ENCODE data around the gene CTNND1. TPM values are rescaled to one million over a fixed set of nuclear protein-coding genes. Genes with fewer than 3 reads are reported as not detected.

Gene CTNND1
- total RNA-seq, 1 donor: 83.1 TPM

DNA sequence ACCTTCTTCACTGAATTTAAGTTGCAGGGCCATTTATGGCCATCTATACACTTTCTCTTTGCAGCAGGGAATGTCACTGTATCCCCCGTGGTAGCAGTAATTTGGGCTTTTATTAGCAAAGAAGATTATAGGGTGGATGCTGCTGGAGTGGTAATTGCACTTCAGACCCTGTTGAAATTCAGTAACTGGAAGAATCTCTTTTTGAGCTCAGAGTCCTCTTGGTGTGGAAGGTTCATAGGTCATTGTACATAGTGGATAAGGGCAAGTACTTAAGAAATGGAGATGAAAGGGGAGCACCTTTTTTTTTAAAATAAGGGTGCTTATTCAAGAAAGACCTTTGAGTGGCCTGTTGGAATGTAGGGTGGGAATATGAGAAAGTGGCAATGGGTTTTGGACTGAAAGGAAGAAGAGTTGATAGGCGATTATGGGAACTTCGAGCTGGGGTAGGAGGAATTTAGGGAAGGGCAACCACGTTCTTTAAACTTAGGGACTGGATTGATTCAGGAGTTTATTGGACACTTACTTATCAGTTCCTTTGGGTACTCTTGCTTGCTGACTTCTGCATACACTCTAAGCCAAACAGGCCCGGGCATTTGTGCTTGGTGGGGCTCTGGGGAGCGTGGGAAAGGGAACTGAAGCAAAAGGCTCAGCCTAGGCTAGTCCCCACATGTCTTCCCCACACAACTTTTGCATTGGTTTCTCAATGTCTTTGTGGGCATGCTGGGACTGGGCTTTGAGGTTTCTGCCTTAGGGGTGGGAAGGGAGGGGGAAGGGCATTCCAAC lies 26.5 kb downstream of the CTNND1 start:
- TF ChIP-seq, protein P1, sequence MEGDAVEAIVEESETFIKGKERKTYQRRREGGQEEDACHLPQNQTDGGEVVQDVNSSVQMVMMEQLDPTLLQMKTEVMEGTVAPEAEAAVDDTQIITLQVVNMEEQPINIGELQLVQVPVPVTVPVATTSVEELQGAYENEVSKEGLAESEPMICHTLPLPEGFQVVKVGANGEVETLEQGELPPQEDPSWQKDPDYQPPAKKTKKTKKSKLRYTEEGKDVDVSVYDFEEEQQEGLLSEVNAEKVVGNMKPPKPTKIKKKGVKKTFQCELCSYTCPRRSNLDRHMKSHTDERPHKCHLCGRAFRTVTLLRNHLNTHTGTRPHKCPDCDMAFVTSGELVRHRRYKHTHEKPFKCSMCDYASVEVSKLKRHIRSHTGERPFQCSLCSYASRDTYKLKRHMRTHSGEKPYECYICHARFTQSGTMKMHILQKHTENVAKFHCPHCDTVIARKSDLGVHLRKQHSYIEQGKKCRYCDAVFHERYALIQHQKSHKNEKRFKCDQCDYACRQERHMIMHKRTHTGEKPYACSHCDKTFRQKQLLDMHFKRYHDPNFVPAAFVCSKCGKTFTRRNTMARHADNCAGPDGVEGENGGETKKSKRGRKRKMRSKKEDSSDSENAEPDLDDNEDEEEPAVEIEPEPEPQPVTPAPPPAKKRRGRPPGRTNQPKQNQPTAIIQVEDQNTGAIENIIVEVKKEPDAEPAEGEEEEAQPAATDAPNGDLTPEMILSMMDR (IDR thresholded peaks at IDR 0.05; ENCODE audit: insufficient read depth, low read length): no peak
- no peak overlapping the region for H3K4me3 ChIP-seq (ENCODE audit: low read depth, low read length)
- DNase-seq (ENCODE audit: low read depth): no peak

DNA sequence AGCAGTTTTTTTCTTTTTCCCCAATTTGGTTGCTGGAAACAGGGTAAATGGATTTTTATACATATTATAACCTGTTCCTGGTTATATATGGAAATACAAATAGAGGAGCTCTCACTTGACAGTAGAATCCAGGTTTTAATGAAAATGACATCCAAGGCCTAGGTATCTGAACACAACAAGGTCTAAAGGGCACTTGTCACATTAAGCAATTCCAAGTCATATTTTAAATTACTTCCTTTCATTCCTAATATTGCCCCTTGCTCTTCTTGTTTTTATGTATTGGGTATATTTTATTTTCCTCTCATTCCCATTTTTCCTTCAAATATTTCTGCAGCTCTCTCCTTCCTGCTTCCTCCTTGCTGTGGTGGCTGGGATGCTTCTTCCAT lies 27.1 kb downstream of the CTNND1 start:
- TF ChIP-seq, protein P1 (IDR thresholded peaks at IDR 0.05; ENCODE audit: insufficient read depth, low read length): no peak
- H3K4me3 ChIP-seq (ENCODE audit: low read depth, low read length): no peak overlapping the region
- no peak for DNase-seq (ENCODE audit: low read depth)

DNA sequence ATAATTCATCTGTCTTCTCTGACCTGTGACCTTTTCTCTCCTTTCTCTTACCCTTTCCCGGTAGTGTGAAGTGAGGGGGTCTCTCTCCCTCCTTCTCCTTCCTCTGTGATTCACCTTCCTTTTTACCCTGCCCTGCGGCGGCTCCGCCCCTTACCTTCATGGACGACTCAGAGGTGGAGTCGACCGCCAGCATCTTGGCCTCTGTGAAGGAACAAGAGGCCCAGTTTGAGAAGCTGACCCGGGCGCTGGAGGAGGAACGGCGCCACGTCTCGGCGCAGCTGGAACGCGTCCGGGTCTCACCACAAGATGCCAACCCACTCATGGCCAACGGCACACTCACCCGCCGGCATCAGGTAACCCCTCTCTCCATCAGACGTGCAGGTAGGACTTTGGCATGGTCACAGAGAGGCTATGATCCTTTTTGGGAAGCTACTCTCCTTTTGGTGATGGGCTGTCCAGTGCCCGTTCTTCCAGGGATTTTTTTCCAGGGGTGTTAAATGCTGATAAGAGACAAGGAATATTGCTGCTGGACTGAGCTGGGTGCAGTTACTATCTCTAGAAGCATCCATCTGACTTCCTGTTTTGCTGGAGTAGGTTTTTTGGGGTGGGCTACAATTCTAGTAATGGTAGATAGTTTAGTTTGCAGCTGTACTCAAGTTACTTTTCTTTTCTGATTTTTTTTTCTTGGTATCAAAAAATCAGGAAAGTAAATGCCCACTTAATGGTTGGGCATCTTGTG lies 29.9 kb downstream of the CTNND1 start:
- no peak for DNase-seq (ENCODE audit: low read depth)
- TF ChIP-seq, protein P1 (IDR thresholded peaks at IDR 0.05; ENCODE audit: insufficient read depth, low read length): no peak
- no peak overlapping the region for H3K4me3 ChIP-seq (ENCODE audit: low read depth, low read length)

DNA sequence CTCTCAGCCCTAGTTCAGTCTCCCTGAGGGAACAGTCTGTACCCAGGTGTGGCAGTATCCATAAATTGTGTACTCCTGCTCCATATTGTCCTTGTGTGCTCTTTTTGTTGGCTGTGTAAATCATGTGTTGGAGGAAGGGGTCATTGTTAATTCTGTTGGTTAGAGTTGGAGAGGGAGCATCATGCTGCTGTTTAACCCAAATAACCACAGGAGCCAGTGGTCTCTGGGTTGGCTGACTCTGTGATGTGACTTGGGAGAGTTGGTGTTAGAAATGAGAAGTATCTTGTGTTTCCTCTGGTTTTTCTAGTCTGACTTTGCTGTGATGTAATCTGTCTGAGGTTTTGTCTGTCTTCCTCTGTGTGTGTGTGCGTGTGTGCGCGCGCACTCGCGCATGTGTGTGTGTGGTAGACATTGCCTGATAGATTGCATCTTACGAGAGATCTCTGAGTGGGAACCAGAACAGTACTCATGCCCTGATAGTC lies 30.5 kb downstream of the CTNND1 start:
- no peak overlapping the region for H3K4me3 ChIP-seq (ENCODE audit: low read depth, low read length)
- TF ChIP-seq, protein P1 (IDR thresholded peaks at IDR 0.05; ENCODE audit: insufficient read depth, low read length): no peak
- DNase-seq (ENCODE audit: low read depth): no peak

DNA sequence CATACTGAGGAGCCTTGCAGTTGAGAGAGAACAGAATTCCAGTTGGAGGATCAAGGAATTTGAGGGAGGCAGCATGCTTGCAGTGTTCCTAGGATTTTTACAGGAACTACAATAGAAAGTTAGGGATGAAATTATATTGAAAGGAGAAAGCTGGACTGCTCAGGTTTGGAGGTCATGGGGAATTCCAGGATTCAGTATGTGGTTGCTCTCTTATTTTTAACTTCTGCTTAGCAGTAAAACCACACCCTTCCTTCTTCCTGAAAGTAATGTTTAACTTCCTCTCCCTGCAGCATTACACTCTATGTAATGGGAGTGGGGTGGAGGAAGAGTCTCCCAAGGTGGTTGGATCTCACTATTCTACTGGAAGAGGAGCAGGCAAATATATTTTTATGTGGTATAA lies 31.3 kb downstream of the CTNND1 start:
- no peak overlapping the region for H3K4me3 ChIP-seq (ENCODE audit: low read depth, low read length)
- TF ChIP-seq, protein P1 (IDR thresholded peaks at IDR 0.05; ENCODE audit: insufficient read depth, low read length): no peak
- DNase-seq (ENCODE audit: low read depth): peak; percentile 35

DNA sequence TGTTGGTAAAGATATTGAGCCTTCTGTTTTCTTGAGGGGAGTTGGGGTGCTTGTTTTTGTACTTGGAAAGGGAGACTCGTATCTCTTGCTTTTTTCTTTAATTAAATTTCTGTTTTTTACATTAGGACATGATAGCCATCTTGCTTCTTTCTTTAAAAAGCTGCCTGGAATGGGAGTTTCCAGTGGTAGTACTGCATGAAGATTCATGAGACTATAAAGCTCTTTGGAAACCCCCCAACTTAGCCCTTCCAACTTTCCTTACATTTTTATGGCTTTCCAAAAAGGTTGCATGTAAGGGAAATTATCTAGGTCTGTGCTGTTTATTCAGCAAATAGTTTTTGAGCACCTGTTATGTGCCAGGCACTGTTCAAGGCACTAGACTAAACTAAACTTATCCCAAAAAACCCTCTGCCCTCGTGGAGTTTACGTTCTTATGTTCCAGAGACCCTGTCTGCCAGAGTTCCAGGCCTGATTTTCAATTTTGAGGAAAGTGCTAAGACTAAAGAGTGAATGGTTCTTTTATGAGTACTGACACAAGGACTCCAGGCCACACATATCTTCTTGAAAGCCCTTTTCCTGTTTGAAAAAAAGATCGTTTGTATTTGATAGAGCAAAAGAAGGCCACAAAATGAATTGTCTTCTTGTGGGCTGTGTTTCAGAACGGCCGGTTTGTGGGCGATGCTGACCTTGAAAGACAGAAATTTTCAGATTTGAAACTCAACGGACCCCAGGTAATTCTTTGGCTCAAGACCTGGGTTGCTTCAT lies 31.9 kb downstream of the CTNND1 start:
- no peak for DNase-seq (ENCODE audit: low read depth)
- no peak overlapping the region for H3K4me3 ChIP-seq (ENCODE audit: low read depth, low read length)
- TF ChIP-seq, protein P1 (IDR thresholded peaks at IDR 0.05; ENCODE audit: insufficient read depth, low read length): no peak

Data from fibroblast of the aortic adventitia (primary cell).